NCI-H1694 (cell line): ENCODE data around the gene MMP24OS.
A peak's percentile ranks its signal among the peaks of the same experiment; 100 is the strongest.
"Not testable (repeated sequence)": the region's sequence is repeated elsewhere in the genome, so short reads cannot be mapped to it uniquely, and the experiment has no call there.

Experiments
- DNase-seq: peaks from one replicate; lab custom pipeline; 2025; lab: John Stamatoyannopoulos, UW

MMP24OS gene

GRCh38 chr20:35277531-35278395 is at the start of gene MMP24OS:
MMP24OS (minus strand) TSS chr20:35278122; CDS start chr20:35277929, 193 bp downstream.
- DNase-seq: no peak

DNA sequence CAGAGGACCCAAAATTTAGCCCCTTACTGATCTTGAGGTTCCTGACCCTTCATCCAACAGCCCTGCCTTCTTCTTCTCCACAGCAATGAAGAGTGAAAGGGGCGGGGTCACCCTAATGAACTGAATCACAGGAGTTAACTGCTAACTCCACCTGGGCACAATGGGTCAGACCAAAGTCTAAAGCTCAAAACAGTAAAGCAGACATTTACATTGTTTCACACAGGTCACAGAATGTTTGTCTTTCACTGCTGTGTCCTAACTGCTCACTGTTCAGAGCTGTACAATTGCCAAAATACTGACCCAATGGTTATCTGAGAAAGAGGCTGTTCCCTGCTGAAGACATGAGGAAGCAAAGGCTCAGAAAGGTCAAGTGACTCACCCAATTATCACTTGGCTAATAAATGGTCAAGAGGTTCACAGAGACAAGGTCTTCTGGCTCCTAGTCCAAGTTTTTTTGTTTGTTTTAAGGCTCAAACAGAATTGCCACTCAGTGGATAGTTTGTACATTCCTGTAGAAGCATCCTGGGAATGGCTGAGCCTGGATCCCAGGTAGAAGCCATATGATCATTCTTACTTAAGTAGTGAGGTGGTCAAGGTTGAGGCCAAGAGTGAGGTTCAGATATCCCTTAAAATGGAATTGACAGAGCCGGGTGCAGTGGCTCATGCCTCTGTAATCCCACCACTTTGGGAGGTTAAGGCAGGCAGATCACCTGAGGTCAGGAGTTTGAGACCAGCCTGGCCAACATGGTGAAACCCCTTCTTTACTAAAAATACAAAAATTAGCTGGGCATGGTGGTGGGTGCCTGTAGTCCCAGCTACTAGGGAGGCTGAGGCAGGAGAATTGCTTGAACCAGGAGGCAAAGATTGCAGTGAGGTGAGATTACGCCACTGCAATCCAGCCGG is 49.4 kb upstream of the MMP24OS start:
- DNase-seq: no peak

- DNase-seq: no peak
Observed at GRCh38 chr20:35326740-35327073, 48.8 kb upstream of the MMP24OS start.

- no peak for DNase-seq
Observed at GRCh38 chr20:35326021-35326739, 48.3 kb upstream of the MMP24OS start.

- no peak for DNase-seq
Observed at GRCh38 chr20:35325401-35325800, 47.5 kb upstream of the MMP24OS start.

DNA sequence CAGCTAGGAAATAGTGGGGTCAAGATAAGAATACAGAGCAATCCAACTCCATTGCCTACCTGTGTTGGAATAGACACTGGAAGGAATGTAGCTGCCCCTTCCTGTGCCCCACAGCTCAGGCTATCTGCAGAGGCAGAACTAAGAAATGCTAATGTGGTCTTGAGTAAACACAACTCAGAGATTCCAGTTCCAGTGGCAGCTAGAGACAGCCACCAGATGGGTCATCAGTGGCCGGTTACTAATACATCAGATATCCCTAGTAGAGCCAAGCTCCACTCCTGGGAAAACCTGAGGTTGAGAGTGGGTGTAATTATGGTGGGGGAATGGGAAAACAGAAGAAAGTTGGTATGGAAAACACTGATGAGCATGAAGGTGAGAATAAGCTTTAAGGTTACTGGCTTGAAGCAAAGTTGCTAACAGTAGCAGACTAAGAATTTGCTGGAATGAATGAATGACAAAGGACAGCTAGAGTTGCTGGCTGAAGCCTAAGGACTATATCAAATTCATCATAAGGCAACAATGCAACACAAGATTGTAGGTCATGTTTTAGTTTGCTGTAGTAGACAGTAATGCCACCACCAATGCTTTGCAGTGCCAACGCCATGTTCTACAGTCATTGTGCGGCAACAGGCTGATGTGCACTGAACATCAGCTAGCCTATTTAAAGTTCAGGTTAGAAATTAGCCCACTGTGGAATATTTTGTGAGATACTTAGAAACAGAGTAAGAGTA is 42.6 kb upstream of the MMP24OS start:
- DNase-seq: no peak

DNA sequence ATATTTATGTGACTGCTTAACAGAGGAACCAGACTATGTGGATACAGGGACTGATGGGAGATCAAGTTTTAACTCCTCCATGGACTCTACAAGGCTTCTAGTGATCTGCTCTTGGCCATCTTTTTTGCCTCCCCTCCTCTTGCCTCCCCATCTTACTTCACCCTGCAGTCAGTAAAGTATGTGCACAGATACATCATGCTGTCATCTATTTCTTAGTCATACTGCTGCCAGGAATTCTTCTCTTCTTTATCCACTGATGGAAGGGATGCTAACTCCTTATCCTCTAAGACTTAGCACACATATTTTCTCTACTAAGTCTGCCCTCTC is 41.9 kb upstream of the MMP24OS start:
- DNase-seq: no peak

GRCh38 chr20:35319192-35319870 is 41.4 kb upstream of the MMP24OS start:
- DNase-seq: no peak

DNA sequence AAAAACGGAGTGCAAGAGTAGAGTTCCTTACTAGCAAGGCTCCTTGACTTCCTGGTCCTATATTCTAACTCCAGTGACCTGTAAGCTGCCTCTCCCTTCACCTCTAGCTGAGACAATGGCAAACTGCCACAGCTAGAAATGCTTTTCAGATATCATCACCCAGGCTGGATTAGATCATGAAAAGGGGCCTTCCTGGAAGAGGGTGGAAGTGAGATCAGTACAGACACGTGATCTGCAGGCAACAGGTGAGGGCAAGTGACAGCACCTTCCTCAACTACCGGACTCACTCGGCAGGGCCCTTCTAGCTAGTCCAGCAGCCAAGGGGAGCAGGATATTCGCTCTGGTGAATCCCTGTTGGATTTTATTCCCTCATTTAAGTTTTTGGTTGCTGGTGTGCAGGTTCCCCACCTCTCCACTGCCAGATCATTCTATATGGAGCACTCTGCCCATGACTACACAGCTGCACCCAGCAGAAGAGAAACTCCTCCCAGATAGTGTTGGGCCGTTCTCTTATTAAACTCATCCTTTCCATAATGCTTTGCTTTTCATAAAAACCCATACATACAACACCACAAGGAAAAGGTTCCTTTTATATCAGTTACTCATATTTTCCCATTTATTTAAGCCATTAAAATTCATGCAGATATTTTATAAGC is 40.7 kb upstream of the MMP24OS start:
- DNase-seq: no peak

DNA sequence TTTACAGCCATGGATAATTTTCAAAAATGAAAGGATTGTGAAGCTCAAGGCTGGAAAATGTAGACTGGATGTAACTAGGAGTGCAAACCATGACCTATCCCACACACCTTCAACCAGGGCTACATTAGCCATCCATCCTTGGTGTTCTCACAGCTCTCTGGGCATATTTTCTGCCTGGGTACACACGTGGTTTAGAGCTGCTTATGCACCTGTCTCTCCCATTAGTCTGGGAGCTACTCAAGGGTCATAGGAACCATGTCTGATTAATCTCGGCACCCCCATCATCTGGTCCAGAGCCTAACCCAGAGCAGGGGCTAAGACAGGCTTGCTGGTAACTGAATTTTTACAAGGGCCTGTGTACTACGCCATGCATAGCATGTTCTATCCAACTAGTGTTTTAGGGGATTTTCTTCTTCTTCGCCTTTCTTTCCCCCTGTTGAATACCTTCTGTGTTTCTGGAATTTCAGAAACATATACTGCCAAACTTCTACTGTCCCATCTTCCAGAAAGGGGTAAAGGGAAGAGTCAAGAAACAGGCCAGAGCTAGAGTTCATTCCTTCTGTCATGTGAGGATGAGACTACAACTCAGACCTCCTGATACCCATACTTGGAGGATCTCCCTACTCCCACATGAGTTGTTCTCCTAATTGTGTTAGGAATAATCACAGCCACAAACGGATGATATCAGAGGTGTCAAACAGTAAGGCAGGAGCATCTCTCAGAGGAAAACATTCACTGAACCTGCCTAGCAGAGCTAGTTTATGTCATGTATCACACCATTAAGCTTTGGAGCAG is 39.7 kb upstream of the MMP24OS start:
- no peak for DNase-seq

DNA sequence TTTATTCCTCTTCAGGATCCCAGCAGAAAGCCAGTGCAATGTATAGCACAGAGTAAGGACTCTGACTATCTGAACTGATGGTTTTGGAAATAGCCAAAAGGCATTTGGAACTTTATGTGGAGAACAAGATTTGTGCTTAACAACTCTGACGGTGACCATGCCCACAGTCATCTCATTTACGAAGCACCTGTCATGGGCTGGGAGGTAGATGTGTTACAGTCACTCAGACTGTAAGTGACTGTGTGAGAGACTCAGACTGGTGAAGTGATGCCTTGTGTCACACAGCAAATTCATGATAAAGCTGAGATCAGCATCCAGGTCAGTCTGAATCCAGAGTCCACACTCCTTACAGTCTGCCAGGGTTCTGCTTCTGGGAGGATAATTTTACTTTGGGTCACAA is 38.2 kb upstream of the MMP24OS start:
- DNase-seq: no peak

DNA sequence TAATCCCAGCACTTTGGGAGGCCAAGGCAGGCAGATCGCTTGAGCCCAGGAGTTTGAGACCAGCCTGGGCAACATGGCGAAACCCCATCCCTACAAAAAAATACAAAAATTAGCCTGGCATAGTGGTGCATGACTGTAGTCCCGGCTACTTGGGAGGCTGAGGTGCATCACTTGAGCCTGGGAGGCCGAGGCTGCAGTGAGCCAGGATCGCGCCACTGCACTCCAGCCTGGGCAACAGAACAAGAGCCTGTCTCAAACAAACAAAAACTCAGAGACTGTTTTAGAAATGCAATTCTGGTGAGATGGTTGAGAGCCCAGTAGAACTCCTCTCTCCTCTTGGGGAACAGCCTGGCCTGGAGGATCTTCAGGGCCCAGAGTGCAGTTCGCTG is 37.7 kb upstream of the MMP24OS start:
- DNase-seq: not testable (repeated sequence)

DNA sequence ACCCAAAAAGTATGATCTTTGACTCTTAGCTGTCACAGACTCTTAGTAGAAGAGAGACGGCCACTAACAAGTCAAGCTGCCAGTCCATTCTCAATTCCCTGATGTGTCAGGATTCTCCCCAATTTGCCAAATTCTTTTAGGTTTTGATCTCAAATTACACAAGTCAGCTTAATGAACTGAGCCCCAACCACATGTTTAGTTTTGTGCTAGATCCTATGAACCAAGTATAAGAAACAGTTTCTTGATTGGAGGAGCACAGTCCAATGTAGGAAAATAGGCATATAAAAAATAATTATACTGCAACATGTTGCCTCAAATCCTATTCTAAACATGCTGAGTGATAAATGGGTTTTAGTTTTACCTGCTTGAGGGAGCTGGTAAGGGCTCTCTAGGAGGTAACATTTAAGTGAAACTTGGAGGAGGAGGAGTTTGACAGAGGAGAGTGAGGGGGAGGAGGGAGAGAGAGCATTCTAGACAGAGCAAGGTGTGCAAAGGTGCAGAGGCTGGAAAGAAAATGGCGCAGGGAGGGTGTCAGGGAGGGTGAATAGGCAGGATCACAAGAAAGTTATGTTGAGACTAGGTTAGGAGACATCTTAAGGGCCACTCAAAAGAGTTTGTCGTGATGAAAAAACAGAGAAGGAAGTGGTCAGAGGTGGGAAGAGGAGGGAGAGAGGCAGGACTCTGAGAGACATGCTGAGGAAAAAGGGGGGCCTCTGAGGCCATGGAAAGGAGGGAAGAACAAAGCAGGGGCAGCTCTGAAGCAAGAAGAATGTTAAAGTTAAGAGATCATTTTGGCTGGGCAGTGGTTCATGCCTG is 37.1 kb upstream of the MMP24OS start:
- DNase-seq: no peak

DNA sequence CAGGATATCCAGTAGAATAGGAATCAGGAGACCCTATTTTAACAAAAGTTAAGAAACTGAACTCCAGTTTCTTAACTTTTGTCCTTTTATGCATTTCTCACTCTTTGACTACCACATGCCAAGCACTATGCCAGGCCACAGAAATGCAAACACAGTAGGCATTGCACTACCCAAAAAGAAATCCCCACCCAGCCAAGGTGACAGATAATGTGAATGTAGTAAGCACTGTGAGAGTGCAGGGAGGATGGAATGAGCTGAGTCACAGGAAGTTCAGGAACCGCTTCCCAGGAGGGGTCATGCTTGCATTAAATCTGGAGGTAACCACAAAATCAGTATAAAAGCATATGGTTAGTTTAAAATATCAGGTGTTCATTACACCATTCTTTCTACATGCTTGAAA is 34.4 kb upstream of the MMP24OS start:
- DNase-seq: no peak

DNA sequence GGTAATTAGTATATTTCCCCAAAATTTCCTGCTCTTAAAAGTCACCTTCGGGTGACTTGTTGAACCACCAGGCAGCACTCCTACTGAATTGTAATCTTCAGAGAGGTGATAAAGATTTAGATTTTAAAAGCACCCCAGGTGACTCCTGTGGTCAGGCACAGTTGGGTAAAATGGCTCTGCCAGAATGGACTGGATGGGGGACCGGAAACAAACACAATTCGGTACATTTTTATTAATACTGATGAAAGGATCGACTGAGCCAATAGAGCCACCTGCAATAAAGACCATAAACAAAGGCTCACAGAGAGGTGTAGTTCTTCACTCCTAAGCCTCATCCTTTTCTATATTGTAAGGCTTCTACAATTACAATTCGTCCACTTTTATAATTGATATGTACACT is 33.9 kb upstream of the MMP24OS start:
- no peak for DNase-seq

GRCh38 chr20:35311409-35311808 is 33.5 kb upstream of the MMP24OS start:
- DNase-seq: no peak

- peak; percentile 95 for DNase-seq
Observed at GRCh38 chr20:35307666-35308653, 30.0 kb upstream of the MMP24OS start.
